UCSD-AML1 (cell line): ENCODE results near the gene TNFRSF14.

Source experiments
- DNase-seq: peaks from one replicate; lab custom pipeline; 2025; ENCODE audit not compliant: unreplicated experiment; lab: John Stamatoyannopoulos, UW

Gene TNFRSF14

GRCh38 chr1:2597441-2598328, 41.5 kb downstream of the TNFRSF14 start:
- DNase-seq, result peak; percentile 26

- no peak for DNase-seq
These were observed 42.3 kb downstream of the TNFRSF14 start for GRCh38 chr1:2598329-2598931.

- DNase-seq, result no peak
These were observed 45.6 kb downstream of the TNFRSF14 start for GRCh38 chr1:2601721-2602303.

GRCh38 chr1:2602311-2602835, 46.2 kb downstream of the TNFRSF14 start:
- DNase-seq, result no peak

GRCh38 chr1:2602866-2603520, 46.8 kb downstream of the TNFRSF14 start:
- no peak for DNase-seq

GRCh38 chr1:2603521-2604155, 47.5 kb downstream of the TNFRSF14 start:
- DNase-seq, result no peak

GRCh38 chr1:2604156-2604843, 48.1 kb downstream of the TNFRSF14 start:
- no peak for DNase-seq

- no peak for DNase-seq
These were observed 48.8 kb downstream of the TNFRSF14 start for GRCh38 chr1:2604844-2605508.

- no peak for DNase-seq
These were observed 49.6 kb downstream of the TNFRSF14 start for GRCh38 chr1:2605509-2606395.

GRCh38 chr1:2606396-2606880, 50.3 kb downstream of the TNFRSF14 start:
- DNase-seq, result no peak

GRCh38 chr1:2606881-2607621, 50.9 kb downstream of the TNFRSF14 start:
- DNase-seq, result no peak

- DNase-seq, result no peak
These were observed 51.5 kb downstream of the TNFRSF14 start for GRCh38 chr1:2607641-2608091.

GRCh38 chr1:2609319-2610035, 53.3 kb downstream of the TNFRSF14 start:
- no peak for DNase-seq

- no peak for DNase-seq
These were observed 54.1 kb downstream of the TNFRSF14 start for GRCh38 chr1:2610036-2610959.

- DNase-seq, result no peak
These were observed 54.9 kb downstream of the TNFRSF14 start for GRCh38 chr1:2611031-2611501.
